CD14-positive monocyte (primary cell): Measurements from ENCODE around the gene EGLN2. TPM values are rescaled to one million over a fixed set of nuclear protein-coding genes. Genes with fewer than 3 reads are reported as not detected.

Experiments
- DNase-seq, 3 donors: peaks; one replicate each; pipeline ENCODE4 v3.0.0-alpha.2; 2011 to 2022
- H2AFZ ChIP-seq: 2 replicates; pipeline ENCODE4 v1.6.0; 2012; ENCODE audit warnings: mild to moderate bottlenecking, low read depth, low read length, inconsistent platforms; ENCODE audit not compliant: insufficient read depth, poor library complexity, severe bottlenecking
- H3K27ac ChIP-seq, 2 donors: 1 replicate in 1 of 2; 2 replicates in 1 of 2; pipeline ENCODE4 v1.5.1; 2012 to 2013; ENCODE audit warnings: low read length in 2 of 2, control low read depth in 1 of 2, inconsistent platforms in 1 of 2, low read depth in 1 of 2, mild to moderate bottlenecking in 1 of 2
- H3K27me3 ChIP-seq, 2 donors: one replicate each; pipeline versions ENCODE4 v1.6.0 to v1.6.1; 2011 to 2013; ENCODE audit warnings: low read length in 2 of 2; ENCODE audit not compliant: control insufficient read depth in 2 of 2, insufficient read depth in 2 of 2
- H3K36me3 ChIP-seq, 2 donors: replicated peaks in 1 of 2; 1 replicate in 1 of 2; 2 replicates in 1 of 2; pipeline versions ENCODE4 v1.5.1 to v1.6.1; 2012 to 2013; ENCODE audit warnings: low read length in 2 of 2, control low read depth in 1 of 2, inconsistent platforms in 1 of 2, mild to moderate bottlenecking in 1 of 2; ENCODE audit not compliant: insufficient read depth in 2 of 2, control insufficient read depth in 1 of 2
- H3K4me1 ChIP-seq, 2 donors: 1 replicate in 1 of 2; 2 replicates in 1 of 2; pipeline versions ENCODE4 v1.5.1 to v1.6.1; 2012 to 2013; ENCODE audit warnings: low read length in 2 of 2, control low read depth in 1 of 2, inconsistent platforms in 1 of 2, mild to moderate bottlenecking in 1 of 2, moderate library complexity in 1 of 2; ENCODE audit not compliant: insufficient read depth in 2 of 2, control insufficient read depth in 1 of 2
- H3K4me2 ChIP-seq: replicated peaks from 2 replicates; pipeline ENCODE3; 2012; ENCODE audit warnings: low read length, moderate library complexity, mild to moderate bottlenecking; ENCODE audit not compliant: poor library complexity, severe bottlenecking; ENCODE audit errors: extremely low read depth
- H3K4me3 ChIP-seq, 3 experiments: fragments of 200-600 bp in 1 of 3; sonication (generic) in 1 of 3; replicated peaks in 1 of 3; 1 replicate in 2 of 3; 2 replicates in 1 of 3; pipeline ENCODE4 v1.5.1; 2011 to 2013; ENCODE audit warnings: low read length in 3 of 3, mild to moderate bottlenecking in 3 of 3, control low read depth in 2 of 3, low read depth in 2 of 3, inconsistent platforms in 1 of 3, moderate library complexity in 1 of 3
- H3K79me2 ChIP-seq: 2 replicates; pipeline ENCODE4 v1.6.0; 2012; ENCODE audit warnings: mild to moderate bottlenecking, control low read depth, inconsistent platforms, low read length, moderate library complexity; ENCODE audit not compliant: insufficient read depth
- H3K9ac ChIP-seq: 2 replicates; pipeline ENCODE4 v1.6.0; 2017; ENCODE audit warnings: low read length, mild to moderate bottlenecking; ENCODE audit not compliant: insufficient read depth, poor library complexity, severe bottlenecking
- H3K9me3 ChIP-seq, 2 donors: replicated peaks in 1 of 2; 1 replicate in 1 of 2; 2 replicates in 1 of 2; pipeline versions ENCODE4 v1.5.1 to v1.6.1; 2012 to 2013; ENCODE audit warnings: low read length in 2 of 2, control low read depth in 1 of 2; ENCODE audit not compliant: control insufficient read depth in 1 of 2, insufficient read depth in 1 of 2
- H4K20me1 ChIP-seq: 2 replicates; pipeline ENCODE4 v1.6.0; 2012; ENCODE audit warnings: mild to moderate bottlenecking, low read length, control low read depth, moderate library complexity; ENCODE audit not compliant: insufficient read depth
- H3K27ac Mint-ChIP-seq, 7 donors: one replicate each; pipeline ENCODE4 v1.8.0; 2020; ENCODE audit warnings: mild to moderate bottlenecking in 7 of 7, mixed read lengths in 7 of 7, moderate library complexity in 6 of 7, inconsistent platforms in 2 of 7
- H3K27me3 Mint-ChIP-seq, 3 donors: one replicate each; pipeline ENCODE4 v1.8.0; 2021 to 2022; ENCODE audit warnings: low read depth in 3 of 3, mild to moderate bottlenecking in 3 of 3, mixed read lengths in 3 of 3, moderate library complexity in 3 of 3, inconsistent platforms in 1 of 3
- H3K36me3 Mint-ChIP-seq, 2 donors: one replicate each; pipeline ENCODE4 v1.8.0; 2020; ENCODE audit warnings: mixed read lengths in 2 of 2, inconsistent platforms in 1 of 2, mild to moderate bottlenecking in 1 of 2
- H3K4me1 Mint-ChIP-seq: one replicate; pipeline ENCODE4 v1.8.0; 2020; ENCODE audit warnings: mild to moderate bottlenecking, mixed read lengths
- H3K4me3 Mint-ChIP-seq, 2 donors: one replicate each; pipeline ENCODE4 v1.8.0; 2020; ENCODE audit warnings: mild to moderate bottlenecking in 2 of 2, mixed read lengths in 2 of 2, moderate library complexity in 1 of 2
- H3K9me3 Mint-ChIP-seq, 7 donors: one replicate each; pipeline ENCODE4 v1.8.0; 2020 to 2022; ENCODE audit warnings: mixed read lengths in 7 of 7, mild to moderate bottlenecking in 6 of 7, moderate library complexity in 6 of 7, inconsistent platforms in 2 of 7
- CTCF ChIP-seq: fragments of 200-600 bp; IDR thresholded peaks from one replicate; pipeline ENCODE4 v1.8.0; 2022; ENCODE audit warnings: antibody characterized with exemption, mild to moderate bottlenecking
- WGBS: methylation state at CpG from one replicate; pipeline ENCODE4 v1.1.5; 2013; ENCODE audit warnings: missing lambda C conversion rate; ENCODE audit not compliant: insufficient coverage; 5-methylcytosine and 5-hydroxymethylcytosine counted together
- intact Hi-C, 2 donors: fragments of 100-400 bp; cut with micrococcal nuclease; formaldehyde crosslinking; loops; one replicate each; pipeline versions ENCODE4 v1.15.0 to v1.15.1; 2023
- polyA plus RNA-seq, 3 donors: library from polyadenylated mRNA; depleted of rRNA in 1 of 3; unstranded in 2 of 3; stranded (reverse) in 1 of 3; fragments of 300-500 nt in 2 of 3; fragments of >200 nt in 1 of 3; fragmentation: Illumina TruSeq in 2 of 3; gene quantifications; 1 replicate in 2 of 3; 2 replicates in 1 of 3; pipeline ENCODE4 v1.2.3, GENCODE V29; 2012 to 2021

EGLN2 gene
- polyA plus RNA-seq, 3 donors: 60.6 to 76.8 (median 64.5) TPM

GRCh38 chr19:40778706-40779284 is 20.2 kb upstream of the EGLN2 start:
- WGBS: 15% methylated on average over 7 of the region's 7 CpGs
- Histone ChIP-seq H3K79me2 (peaks cover 21% of the 10 kb centered on the region), H3K9ac (peak overlapping the region; percentile 78), H3K4me2 (peak overlapping the region; percentile 93), H3K27ac (peak overlapping the region; percentile 95 to 97), H3K9me3 (no peaks in the 10 kb centered on the region), H3K4me3 (peak overlapping the region; percentile 69 to 89 (median 85)), H3K4me1 (peaks cover 19 to 24% of the 10 kb centered on the region in 2 donors), H2AFZ (peak overlapping the region; percentile 79), H3K36me3 (peaks cover 4 to 28% of the 10 kb centered on the region in 2 donors), H3K27me3 (no peaks in the 10 kb centered on the region), H4K20me1 (peaks cover 25% of the 10 kb centered on the region)
- peaks cover 0 to 1% (median 0%) of the 10 kb centered on the region in 7 donors for H3K9me3 Mint-ChIP-seq
- peak in 2 of 3 donors; percentile 19 to 48 for DNase-seq
- intact Hi-C loops: loop anchor here in 1 of 2 donors (1.0 to 5.0 kb wide), 3 partner anchors 20 to 34 kb away; partner anchors contain the start of gene SNRPA
- H3K4me3 Mint-ChIP-seq: peak overlapping the region; percentile 94 to 97
- TF ChIP-seq CTCF: no peak
- peak overlapping the region; percentile 97 to 100 (median 99) for H3K27ac Mint-ChIP-seq
- H3K36me3 Mint-ChIP-seq: peaks cover 29 to 43% of the 10 kb centered on the region in 2 donors
- peaks cover 0 to 4% (median 0%) of the 10 kb centered on the region in 3 donors for H3K27me3 Mint-ChIP-seq
- H3K4me1 Mint-ChIP-seq: peaks cover 33% of the 10 kb centered on the region

- Mint-ChIP-seq H3K27ac (peak overlapping the region in 3 of 7 donors; percentile 49 to 82 (median 61)), H3K36me3 (peaks cover 42 to 53% of the 10 kb centered on the region in 2 donors), H3K27me3 (peaks cover 0 to 4% (median 0%) of the 10 kb centered on the region in 3 donors), H3K4me1 (peaks cover 33% of the 10 kb centered on the region), H3K9me3 (peaks cover 0 to 1% (median 0%) of the 10 kb centered on the region in 7 donors), H3K4me3 (no peak overlapping the region)
- no peak overlapping the region for H3K9ac ChIP-seq
- H3K36me3 ChIP-seq: peaks cover 14 to 46% of the 10 kb centered on the region in 2 donors
- H3K4me1 ChIP-seq: peaks cover 19 to 24% of the 10 kb centered on the region in 2 donors
- 100% methylated on average over 5 of the region's 5 CpGs for WGBS
- no peak for DNase-seq
- no peak overlapping the region for H3K4me3 ChIP-seq
- no peak overlapping the region for H2AFZ ChIP-seq
- intact Hi-C loops: no loop called here
- H3K27ac ChIP-seq: no peak overlapping the region
- no peaks in the 10 kb centered on the region for H3K27me3 ChIP-seq
- H3K79me2 ChIP-seq: peaks cover 21% of the 10 kb centered on the region
- H3K4me2 ChIP-seq: no peak overlapping the region
- peaks cover 28% of the 10 kb centered on the region for H4K20me1 ChIP-seq
- no peaks in the 10 kb centered on the region for H3K9me3 ChIP-seq
- TF ChIP-seq CTCF: no peak
These were observed 18.4 kb upstream of the EGLN2 start for GRCh38 chr19:40780582-40780981.
